A673 (cell line): ENCODE results near the gene IFT57. TPM values are rescaled to one million over a fixed set of nuclear protein-coding genes. Genes with fewer than 3 reads are reported as not detected.

Source experiments
- BruUV-seq: library from RNA; stranded (reverse); fragments of 400-500 nt; replicated peaks from 2 replicates; lab custom pipeline; 2021; lab: Mats Ljungman, UMichigan
- CTCF ChIA-PET: fragments of 300-600 bp; sonication (Branson Sonifier 250); formaldehyde crosslinking; loops from one replicate; lab custom pipeline; 2022; ENCODE audit warnings: antibody characterized with exemption; lab: Charles Lee
- POLR2A ChIA-PET: fragments of 300-600 bp; sonication (Branson Sonifier 250); formaldehyde crosslinking; loops from one replicate; lab custom pipeline; 2022; ENCODE audit warnings: antibody characterized with exemption; ENCODE audit not compliant: low non-redundant PET; lab: Charles Lee
- DNase-seq: peaks from one replicate; pipeline ENCODE4 v3.0.0-alpha.2; 2015; ENCODE audit warnings: low spot score
- H3K27ac ChIP-seq: fragments of 200-600 bp; sonication (generic); 2 replicates; pipeline ENCODE4 v1.5.1; 2016; ENCODE audit warnings: mixed run types, low read depth, mild to moderate bottlenecking, mixed read lengths, antibody characterized with exemption, low read length; ENCODE audit not compliant: poor library complexity, severe bottlenecking
- H3K27me3 ChIP-seq: fragments of 200-600 bp; sonication (generic); replicated peaks from 2 replicates; pipeline ENCODE4 v1.6.1; 2017; ENCODE audit warnings: mixed run types, low read depth, mild to moderate bottlenecking, mixed read lengths, antibody characterized with exemption, low read length; ENCODE audit not compliant: insufficient read depth, poor library complexity
- H3K36me3 ChIP-seq: fragments of 200-600 bp; sonication (generic); 2 replicates; pipeline ENCODE4 v1.6.1; 2016; ENCODE audit warnings: mixed run types, mild to moderate bottlenecking, mixed read lengths, antibody characterized with exemption, low read length; ENCODE audit not compliant: insufficient read depth, poor library complexity, severe bottlenecking
- H3K4me1 ChIP-seq: fragments of 200-600 bp; sonication (generic); 2 replicates; pipeline ENCODE4 v1.6.1; 2017; ENCODE audit warnings: mixed run types, mild to moderate bottlenecking, mixed read lengths, antibody characterized with exemption, low read length; ENCODE audit not compliant: insufficient read depth, poor library complexity, severe bottlenecking
- H3K4me3 ChIP-seq: fragments of 200-600 bp; sonication (generic); 2 replicates; pipeline ENCODE4 v1.5.1; 2016; ENCODE audit warnings: low read depth, mixed run types, mild to moderate bottlenecking, mixed read lengths, low read length; ENCODE audit not compliant: poor library complexity, severe bottlenecking
- H3K9me3 ChIP-seq: fragments of 200-600 bp; sonication (generic); 2 replicates; pipeline ENCODE4 v1.6.1; 2016; ENCODE audit warnings: mixed run types, low read depth, mild to moderate bottlenecking, mixed read lengths, antibody characterized with exemption, low read length; ENCODE audit not compliant: poor library complexity, severe bottlenecking
- EZH2 ChIP-seq: fragments of 200-600 bp; sonication (generic); IDR thresholded peaks from 2 replicates; pipeline ENCODE4 v1.6.1; 2017; ENCODE audit warnings: borderline replicate concordance, low read depth, mild to moderate bottlenecking, mixed read lengths, antibody characterized with exemption, low read length; ENCODE audit not compliant: poor library complexity, severe bottlenecking
- intact Hi-C: fragments of 100-400 bp; cut with micrococcal nuclease; formaldehyde crosslinking; loops from one replicate; pipeline ENCODE4 v1.10.0; 2022; ENCODE audit not compliant: unreplicated experiment
- total RNA-seq: library from RNA; stranded (reverse); gene quantifications from 2 replicates; pipeline ENCODE4 v1.2.3, GENCODE V29; 2021
- TF ChIP-seq, protein P1 (sequence below): fragments of 300-800, 200-600 bp; sonication (generic); conservative IDR thresholded peaks from 2 replicates; pipeline ENCODE4 v1.5.1; 2017; ENCODE audit warnings: low read depth, mild to moderate bottlenecking, antibody characterized with exemption, low read length, moderate library complexity, mixed read lengths

The IFT57 gene
- total RNA-seq, 1 experiment from 2014 or later, result 40.9 TPM

- H3K36me3 ChIP-seq, result no peaks in the 10 kb centered on the region
- no TSS peak for BruUV-seq
- CTCF ChIA-PET, result no interaction called here
- intact Hi-C loops, result no loop called here
- H3K27ac ChIP-seq, result no peak overlapping the region
- no peaks in the 10 kb centered on the region for H3K27me3 ChIP-seq
- H3K9me3 ChIP-seq, result no peaks in the 10 kb centered on the region
- POLR2A ChIA-PET, result interaction anchor here (0.6 to 0.7 kb wide), 2 partner anchors 11 to 106 kb away, joined by 4 to 6 read pairs; no protein-coding TSS in a partner anchor
- H3K4me1 ChIP-seq, result no peaks in the 10 kb centered on the region
- H3K4me3 ChIP-seq, result no peak overlapping the region
- TF ChIP-seq, protein P1, sequence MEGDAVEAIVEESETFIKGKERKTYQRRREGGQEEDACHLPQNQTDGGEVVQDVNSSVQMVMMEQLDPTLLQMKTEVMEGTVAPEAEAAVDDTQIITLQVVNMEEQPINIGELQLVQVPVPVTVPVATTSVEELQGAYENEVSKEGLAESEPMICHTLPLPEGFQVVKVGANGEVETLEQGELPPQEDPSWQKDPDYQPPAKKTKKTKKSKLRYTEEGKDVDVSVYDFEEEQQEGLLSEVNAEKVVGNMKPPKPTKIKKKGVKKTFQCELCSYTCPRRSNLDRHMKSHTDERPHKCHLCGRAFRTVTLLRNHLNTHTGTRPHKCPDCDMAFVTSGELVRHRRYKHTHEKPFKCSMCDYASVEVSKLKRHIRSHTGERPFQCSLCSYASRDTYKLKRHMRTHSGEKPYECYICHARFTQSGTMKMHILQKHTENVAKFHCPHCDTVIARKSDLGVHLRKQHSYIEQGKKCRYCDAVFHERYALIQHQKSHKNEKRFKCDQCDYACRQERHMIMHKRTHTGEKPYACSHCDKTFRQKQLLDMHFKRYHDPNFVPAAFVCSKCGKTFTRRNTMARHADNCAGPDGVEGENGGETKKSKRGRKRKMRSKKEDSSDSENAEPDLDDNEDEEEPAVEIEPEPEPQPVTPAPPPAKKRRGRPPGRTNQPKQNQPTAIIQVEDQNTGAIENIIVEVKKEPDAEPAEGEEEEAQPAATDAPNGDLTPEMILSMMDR, result no peak
- TF ChIP-seq EZH2, result no peak
- no peak for DNase-seq
Measured at GRCh38 chr3:108250626-108251025, 28.4 kb upstream of the IFT57 start.

GRCh38 chr3:108243243-108243642 lies 21.0 kb upstream of the IFT57 start:
- TF ChIP-seq, protein P1, result no peak
- no peak for TF ChIP-seq EZH2
- no TSS peak for BruUV-seq
- Histone ChIP-seq H3K27ac (no peak overlapping the region), H3K9me3 (no peaks in the 10 kb centered on the region), H3K4me3 (no peak overlapping the region), H3K4me1 (no peaks in the 10 kb centered on the region), H3K36me3 (no peaks in the 10 kb centered on the region), H3K27me3 (no peaks in the 10 kb centered on the region)
- ChIA-PET POLR2A (no interaction called here), CTCF (no interaction called here)
- intact Hi-C loops, result no loop called here
- DNase-seq, result no peak

- intact Hi-C loops, result no loop called here
- H3K27ac ChIP-seq, result no peak overlapping the region
- no peak for DNase-seq
- no TSS peak for BruUV-seq
- no peak overlapping the region for H3K4me3 ChIP-seq
- H3K27me3 ChIP-seq, result no peaks in the 10 kb centered on the region
- no peaks in the 10 kb centered on the region for H3K36me3 ChIP-seq
- TF ChIP-seq EZH2, result no peak
- TF ChIP-seq, protein P1, result no peak
- CTCF ChIA-PET, result no interaction called here
- no peaks in the 10 kb centered on the region for H3K9me3 ChIP-seq
- no peaks in the 10 kb centered on the region for H3K4me1 ChIP-seq
- POLR2A ChIA-PET, result no interaction called here
Measured at GRCh38 chr3:108242776-108243175, 20.6 kb upstream of the IFT57 start.
